Measurements from ENCODE around the gene MAGI3.

The MAGI3 gene

GRCh38 chr1:113666126-113666525 lies 275.8 kb downstream of the MAGI3 start:
- H3K27ac ChIP-seq (ENCODE audit: low read length): no peak overlapping the region
- H3K9me3 ChIP-seq (ENCODE audit: control insufficient read depth, insufficient read depth, low read length): no peaks in the 10 kb centered on the region
- H3K27me3 ChIP-seq (ENCODE audit: control insufficient read depth, insufficient read depth, low read length): no peaks in the 10 kb centered on the region
- H3K36me3 ChIP-seq (ENCODE audit: control insufficient read depth, insufficient read depth, low read length): no peaks in the 10 kb centered on the region
- DNase-seq (ENCODE audit: low read depth, low spot score): no peak
- WGBS (ENCODE audit: insufficient coverage, insufficient read length): no CpG with 5 or more reads among the region's 2 CpGs
- H3K4me1 ChIP-seq (ENCODE audit: control insufficient read depth, insufficient read depth, low read length): no peaks in the 10 kb centered on the region
- no peak overlapping the region for H3K4me3 ChIP-seq (ENCODE audit: low read length)

GRCh38 chr1:113669988-113670387 lies 279.7 kb downstream of the MAGI3 start:
- Histone ChIP-seq H3K4me1 (ENCODE audit: control insufficient read depth, insufficient read depth, low read length) (no peaks in the 10 kb centered on the region), H3K27ac (ENCODE audit: low read length) (no peak overlapping the region), H3K27me3 (ENCODE audit: control insufficient read depth, insufficient read depth, low read length) (no peaks in the 10 kb centered on the region), H3K9me3 (ENCODE audit: control insufficient read depth, insufficient read depth, low read length) (no peaks in the 10 kb centered on the region), H3K36me3 (ENCODE audit: control insufficient read depth, insufficient read depth, low read length) (no peaks in the 10 kb centered on the region), H3K4me3 (ENCODE audit: low read length) (no peak overlapping the region)
- no CpG with 5 or more reads among the region's 1 CpG for WGBS (ENCODE audit: insufficient coverage, insufficient read length)
- DNase-seq (ENCODE audit: low read depth, low spot score): no peak

- Histone ChIP-seq H3K4me1 (ENCODE audit: control insufficient read depth, insufficient read depth, low read length) (no peaks in the 10 kb centered on the region), H3K9me3 (ENCODE audit: control insufficient read depth, insufficient read depth, low read length) (no peaks in the 10 kb centered on the region), H3K27me3 (ENCODE audit: control insufficient read depth, insufficient read depth, low read length) (no peaks in the 10 kb centered on the region), H3K4me3 (ENCODE audit: low read length) (no peak overlapping the region), H3K27ac (ENCODE audit: low read length) (no peak overlapping the region), H3K36me3 (ENCODE audit: control insufficient read depth, insufficient read depth, low read length) (no peaks in the 10 kb centered on the region)
- WGBS (ENCODE audit: insufficient coverage, insufficient read length): no CpG with 5 or more reads among the region's 1 CpG
- no peak for DNase-seq (ENCODE audit: low read depth, low spot score)
These were observed 280.3 kb downstream of the MAGI3 start for GRCh38 chr1:113670650-113671049.

GRCh38 chr1:113672491-113672890 lies 282.2 kb downstream of the MAGI3 start:
- Histone ChIP-seq H3K9me3 (ENCODE audit: control insufficient read depth, insufficient read depth, low read length) (no peaks in the 10 kb centered on the region), H3K4me3 (ENCODE audit: low read length) (no peak overlapping the region), H3K27ac (ENCODE audit: low read length) (no peak overlapping the region), H3K36me3 (ENCODE audit: control insufficient read depth, insufficient read depth, low read length) (no peaks in the 10 kb centered on the region), H3K27me3 (ENCODE audit: control insufficient read depth, insufficient read depth, low read length) (no peaks in the 10 kb centered on the region), H3K4me1 (ENCODE audit: control insufficient read depth, insufficient read depth, low read length) (no peaks in the 10 kb centered on the region)
- WGBS (ENCODE audit: insufficient coverage, insufficient read length): no CpG with 5 or more reads among the region's 4 CpGs
- no peak for DNase-seq (ENCODE audit: low read depth, low spot score)

- no peaks in the 10 kb centered on the region for H3K36me3 ChIP-seq (ENCODE audit: control insufficient read depth, insufficient read depth, low read length)
- H3K27ac ChIP-seq (ENCODE audit: low read length): no peak overlapping the region
- no peaks in the 10 kb centered on the region for H3K9me3 ChIP-seq (ENCODE audit: control insufficient read depth, insufficient read depth, low read length)
- no peaks in the 10 kb centered on the region for H3K4me1 ChIP-seq (ENCODE audit: control insufficient read depth, insufficient read depth, low read length)
- H3K27me3 ChIP-seq (ENCODE audit: control insufficient read depth, insufficient read depth, low read length): no peaks in the 10 kb centered on the region
- WGBS (ENCODE audit: insufficient coverage, insufficient read length): no CpG with 5 or more reads among the region's 1 CpG
- no peak overlapping the region for H3K4me3 ChIP-seq (ENCODE audit: low read length)
- DNase-seq (ENCODE audit: low read depth, low spot score): no peak
These were observed 284.3 kb downstream of the MAGI3 start for GRCh38 chr1:113674591-113674990.

- Histone ChIP-seq H3K9me3 (ENCODE audit: control insufficient read depth, insufficient read depth, low read length) (no peaks in the 10 kb centered on the region), H3K4me3 (ENCODE audit: low read length) (no peak overlapping the region), H3K4me1 (ENCODE audit: control insufficient read depth, insufficient read depth, low read length) (no peaks in the 10 kb centered on the region), H3K36me3 (ENCODE audit: control insufficient read depth, insufficient read depth, low read length) (no peaks in the 10 kb centered on the region), H3K27ac (ENCODE audit: low read length) (no peak overlapping the region), H3K27me3 (ENCODE audit: control insufficient read depth, insufficient read depth, low read length) (no peaks in the 10 kb centered on the region)
- DNase-seq (ENCODE audit: low read depth, low spot score): no peak
- no CpG with 5 or more reads among the region's 2 CpGs for WGBS (ENCODE audit: insufficient coverage, insufficient read length)
These were observed 285.0 kb downstream of the MAGI3 start for GRCh38 chr1:113675302-113675701.

- Histone ChIP-seq H3K4me1 (ENCODE audit: control insufficient read depth, insufficient read depth, low read length) (no peaks in the 10 kb centered on the region; the same call in 1 of the 2 replicates), H3K27me3 (ENCODE audit: control insufficient read depth, insufficient read depth, low read length) (no peaks in the 10 kb centered on the region), H3K9me3 (ENCODE audit: control insufficient read depth, insufficient read depth, low read length) (no peaks in the 10 kb centered on the region), H3K36me3 (ENCODE audit: control insufficient read depth, insufficient read depth, low read length) (no peaks in the 10 kb centered on the region), H3K4me3 (ENCODE audit: low read length) (no peak overlapping the region), H3K27ac (ENCODE audit: low read length) (no peak overlapping the region)
- DNase-seq (ENCODE audit: low read depth, low spot score): no peak
- no CpG with 5 or more reads among the region's 5 CpGs for WGBS (ENCODE audit: insufficient coverage, insufficient read length)
These were observed 286.2 kb downstream of the MAGI3 start for GRCh38 chr1:113676524-113676923.

GRCh38 chr1:113677250-113678158 lies 287.2 kb downstream of the MAGI3 start:
- no CpG with 5 or more reads among the region's 7 CpGs for WGBS (ENCODE audit: insufficient coverage, insufficient read length)
- Histone ChIP-seq H3K36me3 (ENCODE audit: control insufficient read depth, insufficient read depth, low read length) (no peaks in the 10 kb centered on the region), H3K4me3 (ENCODE audit: low read length) (no peak overlapping the region), H3K27me3 (ENCODE audit: control insufficient read depth, insufficient read depth, low read length) (no peaks in the 10 kb centered on the region), H3K4me1 (ENCODE audit: control insufficient read depth, insufficient read depth, low read length) (no peaks in the 10 kb centered on the region; the same call in 1 of the 2 replicates), H3K27ac (ENCODE audit: low read length) (no peak overlapping the region), H3K9me3 (ENCODE audit: control insufficient read depth, insufficient read depth, low read length) (no peaks in the 10 kb centered on the region)
- DNase-seq (ENCODE audit: low read depth, low spot score): no peak

GRCh38 chr1:113678159-113678469 lies 287.8 kb downstream of the MAGI3 start:
- Histone ChIP-seq H3K4me3 (ENCODE audit: low read length) (no peak overlapping the region), H3K9me3 (ENCODE audit: control insufficient read depth, insufficient read depth, low read length) (no peaks in the 10 kb centered on the region), H3K27ac (ENCODE audit: low read length) (no peak overlapping the region), H3K36me3 (ENCODE audit: control insufficient read depth, insufficient read depth, low read length) (no peaks in the 10 kb centered on the region), H3K27me3 (ENCODE audit: control insufficient read depth, insufficient read depth, low read length) (no peaks in the 10 kb centered on the region), H3K4me1 (ENCODE audit: control insufficient read depth, insufficient read depth, low read length) (no peaks in the 10 kb centered on the region; the same call in 1 of the 2 replicates)
- DNase-seq (ENCODE audit: low read depth, low spot score): no peak

GRCh38 chr1:113681596-113682337 lies 291.5 kb downstream of the MAGI3 start:
- no peak for DNase-seq (ENCODE audit: low read depth, low spot score)
- Histone ChIP-seq H3K27ac (ENCODE audit: low read length) (no peak overlapping the region), H3K4me1 (ENCODE audit: control insufficient read depth, insufficient read depth, low read length) (no peaks in the 10 kb centered on the region; the same call in 1 of the 2 replicates), H3K27me3 (ENCODE audit: control insufficient read depth, insufficient read depth, low read length) (no peaks in the 10 kb centered on the region), H3K36me3 (ENCODE audit: control insufficient read depth, insufficient read depth, low read length) (no peaks in the 10 kb centered on the region), H3K4me3 (ENCODE audit: low read length) (no peak overlapping the region), H3K9me3 (ENCODE audit: control insufficient read depth, insufficient read depth, low read length) (no peaks in the 10 kb centered on the region)
- WGBS (ENCODE audit: insufficient coverage, insufficient read length): no CpG with 5 or more reads among the region's 7 CpGs

Measured in iPS DF 6.9 (cell line).